IPS DF 4.7 (cell line): ENCODE results near the gene METTL26.

Experiments
- DNase-seq: peaks from one replicate; pipeline ENCODE4 v3.0.0-alpha.2; 2013; ENCODE audit warnings: low spot score; ENCODE audit errors: extremely low read depth

Gene METTL26

DNA sequence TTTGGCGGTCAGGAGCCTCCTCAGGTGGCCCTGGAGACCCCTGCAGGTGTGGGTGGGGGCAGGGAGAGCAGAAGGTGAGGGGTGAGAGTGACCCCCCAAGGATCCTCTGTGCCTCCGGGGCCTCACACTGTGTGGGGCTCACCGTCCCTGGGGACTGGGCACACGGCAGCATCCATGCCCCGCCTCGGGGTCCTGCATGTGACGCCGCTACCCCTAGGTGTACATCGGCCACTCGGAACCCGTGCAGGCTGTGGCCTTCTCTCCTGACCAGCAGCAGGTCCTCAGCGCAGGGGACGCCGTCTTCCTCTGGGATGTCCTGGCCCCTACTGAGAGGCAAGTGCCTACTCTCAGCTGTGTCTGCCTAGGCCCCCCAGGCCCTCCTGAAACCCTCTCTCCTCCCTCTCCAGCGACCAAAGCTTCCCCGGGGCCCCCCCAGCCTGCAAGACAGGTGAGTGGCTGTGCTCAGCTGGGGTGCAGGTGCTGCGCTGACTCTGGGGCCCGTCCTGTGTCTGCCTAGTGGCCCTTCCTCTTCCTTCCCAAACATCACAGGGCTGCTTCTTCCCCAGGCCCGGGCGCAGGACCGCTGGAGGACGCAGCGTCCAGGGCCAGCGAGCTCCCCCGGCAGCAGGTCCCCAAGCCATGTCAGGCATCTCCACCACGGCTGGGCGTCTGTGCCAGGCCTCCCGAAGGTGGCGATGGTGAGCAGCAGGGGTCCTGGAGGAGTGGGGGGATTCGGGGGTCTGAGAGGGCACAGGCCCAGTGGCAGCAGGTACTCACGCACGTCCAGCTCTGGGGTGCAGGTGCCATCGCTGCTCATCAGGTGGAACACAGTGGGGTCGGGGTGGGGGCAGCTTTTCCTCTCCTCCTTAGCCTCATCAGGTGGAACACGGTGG is 22.8 kb upstream of the METTL26 start:
- DNase-seq, result no peak

DNA sequence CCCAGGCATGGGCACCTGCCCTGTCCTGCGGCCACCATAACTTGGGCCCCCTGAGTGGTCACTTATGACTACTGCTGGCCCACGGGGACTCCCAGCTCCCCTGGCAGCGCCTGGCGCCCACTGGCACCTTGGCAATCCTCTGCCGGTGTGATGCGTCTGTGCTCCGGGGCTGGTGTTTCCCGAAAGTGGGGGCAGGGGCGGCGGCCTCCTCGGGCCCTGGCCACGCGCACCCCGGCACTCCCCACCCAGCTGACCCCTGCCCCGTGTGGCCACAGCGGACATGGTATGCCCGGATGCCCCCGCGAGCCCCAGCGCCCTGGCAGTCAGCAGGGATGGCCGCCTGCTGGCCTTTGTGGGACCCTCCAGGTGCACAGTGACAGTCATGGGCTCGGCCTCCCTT is 21.4 kb upstream of the METTL26 start:
- DNase-seq, result no peak

DNA sequence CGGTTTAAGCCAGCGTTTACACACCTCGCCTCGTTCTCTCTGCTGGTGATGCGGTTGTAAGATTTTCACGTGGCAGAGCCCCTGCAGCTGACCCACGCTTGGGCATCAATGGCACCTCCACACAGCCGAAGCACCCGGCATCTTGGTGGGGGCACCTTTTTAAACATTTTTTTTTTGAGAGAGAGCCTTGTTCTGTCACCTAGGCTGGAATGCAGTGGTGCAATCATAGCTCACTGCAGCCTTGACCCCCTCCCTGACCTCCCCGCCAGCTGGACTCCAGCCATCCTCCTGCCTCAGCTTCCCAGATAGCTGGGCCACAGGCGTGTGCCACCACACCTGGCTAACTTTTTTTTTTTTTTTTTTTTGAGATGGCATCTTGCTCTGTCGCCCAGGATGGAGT is 17.9 kb upstream of the METTL26 start:
- DNase-seq, result no peak

DNA sequence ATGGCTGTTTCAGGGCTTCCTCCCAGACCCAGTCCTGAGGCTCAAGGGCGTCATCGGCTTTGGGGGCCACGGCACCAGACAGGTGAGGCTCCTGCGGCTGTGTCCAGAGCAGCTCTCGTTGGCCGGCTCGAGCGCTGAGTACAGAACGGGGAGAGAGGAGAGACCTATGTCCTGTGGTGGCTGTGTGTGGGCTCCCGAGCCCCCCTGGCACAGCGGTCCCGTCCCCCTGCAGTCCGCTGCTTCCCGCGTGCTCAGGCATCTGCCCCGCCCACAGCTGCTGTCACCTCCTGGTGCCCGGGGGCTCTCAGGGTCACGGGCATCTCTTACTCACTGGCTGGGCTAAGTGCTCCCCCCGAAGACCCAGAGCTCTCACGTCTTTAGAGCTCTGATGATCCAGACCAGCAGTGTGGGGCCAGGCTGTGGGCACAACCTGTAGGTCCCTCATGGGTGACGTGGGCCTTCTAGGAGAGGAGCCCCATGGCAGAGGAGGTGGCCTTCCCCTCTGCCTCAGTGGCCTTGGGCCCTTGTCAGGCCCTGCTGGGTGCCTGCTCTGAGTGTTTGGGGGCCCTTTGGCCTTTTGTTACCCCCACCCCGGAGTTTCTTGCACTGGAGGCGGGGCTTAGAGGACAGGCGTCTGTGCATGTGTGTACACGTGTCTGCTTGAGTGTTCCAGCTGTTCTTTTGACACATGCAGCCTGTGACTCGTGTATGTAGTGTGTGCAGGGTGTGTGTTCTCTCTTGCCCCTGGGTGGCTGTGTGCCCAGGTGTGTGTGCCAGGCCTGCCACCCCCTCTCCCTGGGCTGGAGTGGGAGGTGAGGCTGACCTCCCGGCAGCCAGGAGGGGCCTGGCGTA is 16.6 kb upstream of the METTL26 start:
- no peak for DNase-seq

DNA sequence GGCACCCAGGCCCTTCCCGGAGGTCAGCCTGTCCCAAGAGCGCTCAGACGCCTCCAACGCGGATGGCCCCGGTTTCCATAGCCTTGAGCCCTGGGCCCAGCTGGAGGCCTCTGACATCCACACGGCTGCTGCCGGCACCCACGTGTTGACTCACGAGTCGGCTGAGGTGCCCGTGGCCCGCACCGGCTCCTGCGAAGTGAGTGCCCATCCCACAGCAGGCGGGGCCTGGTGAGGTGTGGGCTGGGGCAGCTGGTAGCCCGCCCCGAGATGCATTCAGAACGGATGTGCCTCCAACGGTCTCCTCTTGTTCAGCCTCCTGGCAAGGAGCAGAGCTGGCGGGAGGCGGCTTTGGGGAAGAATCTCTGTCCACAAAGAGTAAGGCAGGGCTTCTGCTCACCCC is 15.7 kb upstream of the METTL26 start:
- DNase-seq, result no peak

DNA sequence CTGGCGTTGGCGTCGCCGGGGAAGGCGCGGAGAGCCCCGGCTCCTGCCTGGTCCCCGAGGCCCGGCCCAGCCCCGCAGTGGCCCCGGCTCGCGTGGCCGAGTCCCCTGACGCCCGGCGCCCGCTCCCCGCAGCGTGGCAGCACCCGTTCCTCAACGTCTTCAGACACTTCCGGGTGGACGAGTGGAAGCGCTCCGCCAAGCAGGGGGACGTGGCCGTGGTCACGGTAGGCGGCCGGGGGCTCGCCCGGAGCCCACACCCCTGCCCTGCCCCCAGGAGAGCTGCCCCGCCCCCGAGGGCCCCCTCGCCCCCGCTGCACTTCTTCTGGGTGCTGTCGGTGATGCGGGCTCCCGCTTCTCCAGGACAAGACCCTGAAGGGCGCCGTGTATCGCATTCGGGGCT is 13.5 kb upstream of the METTL26 start:
- DNase-seq, result no peak

DNA sequence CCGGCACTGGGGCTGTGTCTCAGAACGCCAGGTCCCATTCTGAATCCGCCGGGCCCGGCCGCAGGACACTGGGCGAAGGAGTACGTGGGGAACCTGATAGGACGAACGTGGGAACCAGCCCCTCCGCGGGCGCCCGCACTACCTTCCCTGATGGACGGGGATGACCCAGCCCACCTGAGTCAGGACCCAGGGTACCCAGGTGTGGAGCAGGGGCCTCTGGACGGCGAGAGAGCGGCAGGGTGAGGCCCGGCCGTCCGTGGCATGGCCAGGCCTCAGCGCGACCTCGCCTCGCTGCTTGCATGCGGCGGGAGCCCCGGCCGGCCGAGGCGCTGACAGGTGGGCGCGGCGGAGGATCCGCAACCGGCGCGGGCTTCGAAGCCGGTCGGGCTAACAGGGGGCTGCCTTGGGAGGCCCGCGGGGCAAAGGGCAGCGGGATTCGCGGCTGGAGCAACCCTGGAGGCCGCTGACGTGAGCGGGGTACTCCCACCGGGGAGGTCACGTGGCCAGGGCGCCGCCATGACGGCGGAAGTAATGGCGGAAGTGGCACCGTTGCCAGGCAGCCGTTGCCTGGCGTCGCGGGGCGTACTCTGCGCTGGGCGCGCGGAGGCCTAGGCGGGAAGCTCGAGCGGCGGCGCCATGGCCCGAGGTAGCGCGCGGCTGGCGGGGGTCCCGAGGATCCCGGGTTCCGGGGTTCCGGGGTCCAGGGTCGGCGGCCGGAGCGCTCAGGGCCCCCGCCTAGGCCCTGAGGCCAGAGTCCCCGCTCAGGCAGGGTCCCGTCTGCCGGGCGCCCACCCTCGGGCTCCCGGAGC is 12.9 kb upstream of the METTL26 start, which contains the start of gene WDR90:
TSS of gene WDR90 (plus strand) at position 585 of the 809 bp plus-strand sequence. CDS start at position 637, 52 bp downstream.
- DNase-seq, result no peak

DNA sequence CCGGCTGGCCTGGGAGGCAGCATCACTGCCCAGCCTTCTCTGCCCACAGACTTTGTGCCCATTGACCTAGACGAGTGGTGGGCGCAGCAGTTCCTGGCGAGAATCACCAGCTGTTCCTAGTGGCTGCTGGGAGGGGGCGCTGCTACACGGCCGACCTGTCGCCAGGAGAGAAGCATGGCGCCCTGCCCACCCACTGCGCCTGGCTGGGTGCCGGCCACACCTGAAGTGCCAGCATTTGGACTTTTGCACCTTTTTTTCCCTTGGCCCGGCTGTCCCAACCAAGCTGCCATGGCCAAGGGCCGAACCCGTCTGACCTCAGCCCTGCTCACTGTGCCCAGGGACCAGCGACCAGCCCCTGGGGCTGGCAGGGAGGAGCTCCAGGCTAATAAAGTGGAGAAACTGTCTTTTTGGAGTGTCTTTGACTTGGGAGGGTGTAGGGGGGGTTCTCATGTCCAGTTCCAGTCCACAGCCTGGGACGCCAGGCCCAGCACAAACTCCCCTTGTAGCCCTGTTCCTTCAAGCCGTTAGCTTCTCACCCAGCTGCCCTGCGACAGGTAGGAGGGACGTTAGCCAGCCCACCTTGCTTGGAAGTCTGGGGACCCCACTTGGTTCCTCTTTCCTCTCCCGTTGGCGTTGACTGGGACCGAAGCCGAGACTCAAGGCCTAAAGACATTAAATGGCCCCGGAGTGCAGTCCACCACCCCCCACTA is 12.1 kb upstream of the METTL26 start:
- no peak for DNase-seq

DNA sequence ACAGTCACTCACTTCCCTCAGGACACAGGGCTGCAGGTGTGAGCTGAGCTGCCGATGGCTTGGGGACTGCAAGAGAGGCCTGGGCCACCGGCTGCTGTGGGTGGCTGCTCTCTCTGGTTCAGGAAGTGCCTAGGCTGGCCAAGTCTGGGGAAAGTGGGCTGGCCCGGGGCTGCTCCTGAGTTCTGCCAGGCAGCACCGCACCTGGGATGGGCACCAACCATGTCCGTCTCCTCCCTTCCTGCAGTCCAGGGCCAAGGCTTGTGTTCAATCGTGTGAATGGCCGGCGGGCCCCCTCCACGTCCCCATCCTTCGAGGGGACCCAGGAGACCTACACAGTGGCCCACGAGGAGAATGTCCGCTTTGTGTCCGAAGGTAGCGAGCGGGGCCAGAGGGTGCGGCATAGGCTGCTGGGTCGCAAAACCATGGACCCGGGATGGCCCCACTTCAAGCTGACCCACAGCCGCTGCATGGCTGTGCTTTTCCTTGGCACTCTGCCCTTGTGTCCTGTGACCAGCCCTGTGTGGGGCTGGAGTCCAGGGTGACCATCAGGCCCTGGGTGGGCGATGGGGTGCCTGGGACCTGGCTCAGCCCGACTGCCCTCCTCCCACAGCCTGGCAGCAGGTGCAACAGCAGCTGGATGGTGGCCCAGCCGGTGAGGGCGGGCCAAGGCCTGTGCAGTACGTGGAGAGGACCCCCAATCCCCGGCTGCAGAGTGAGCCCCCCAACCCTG is 11.2 kb upstream of the METTL26 start:
- no peak for DNase-seq

DNA sequence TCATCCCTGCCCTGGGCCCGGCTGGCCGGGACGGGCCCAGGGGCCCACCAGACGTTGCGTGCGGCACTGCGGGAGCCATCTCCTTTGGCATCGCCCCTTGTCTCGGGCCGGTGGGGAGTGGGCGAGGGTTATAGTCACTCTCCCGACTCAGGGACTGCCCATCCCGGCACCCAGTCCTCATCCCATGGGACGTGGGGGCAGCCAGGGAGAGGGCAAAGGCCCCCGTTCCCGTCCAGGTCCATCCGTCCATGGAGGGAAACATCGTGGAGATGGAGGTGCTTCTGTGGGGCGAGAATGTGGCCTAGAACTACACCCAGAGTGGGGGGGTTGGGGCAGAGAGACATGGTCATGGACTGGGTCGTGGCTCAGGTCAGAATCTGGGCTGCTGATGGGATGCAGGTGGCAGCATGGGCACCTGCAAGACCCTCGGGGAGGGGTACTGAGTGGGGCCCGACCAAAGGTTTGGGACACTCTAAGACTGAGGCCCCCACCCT is 10.6 kb upstream of the METTL26 start:
- DNase-seq, result no peak

DNA sequence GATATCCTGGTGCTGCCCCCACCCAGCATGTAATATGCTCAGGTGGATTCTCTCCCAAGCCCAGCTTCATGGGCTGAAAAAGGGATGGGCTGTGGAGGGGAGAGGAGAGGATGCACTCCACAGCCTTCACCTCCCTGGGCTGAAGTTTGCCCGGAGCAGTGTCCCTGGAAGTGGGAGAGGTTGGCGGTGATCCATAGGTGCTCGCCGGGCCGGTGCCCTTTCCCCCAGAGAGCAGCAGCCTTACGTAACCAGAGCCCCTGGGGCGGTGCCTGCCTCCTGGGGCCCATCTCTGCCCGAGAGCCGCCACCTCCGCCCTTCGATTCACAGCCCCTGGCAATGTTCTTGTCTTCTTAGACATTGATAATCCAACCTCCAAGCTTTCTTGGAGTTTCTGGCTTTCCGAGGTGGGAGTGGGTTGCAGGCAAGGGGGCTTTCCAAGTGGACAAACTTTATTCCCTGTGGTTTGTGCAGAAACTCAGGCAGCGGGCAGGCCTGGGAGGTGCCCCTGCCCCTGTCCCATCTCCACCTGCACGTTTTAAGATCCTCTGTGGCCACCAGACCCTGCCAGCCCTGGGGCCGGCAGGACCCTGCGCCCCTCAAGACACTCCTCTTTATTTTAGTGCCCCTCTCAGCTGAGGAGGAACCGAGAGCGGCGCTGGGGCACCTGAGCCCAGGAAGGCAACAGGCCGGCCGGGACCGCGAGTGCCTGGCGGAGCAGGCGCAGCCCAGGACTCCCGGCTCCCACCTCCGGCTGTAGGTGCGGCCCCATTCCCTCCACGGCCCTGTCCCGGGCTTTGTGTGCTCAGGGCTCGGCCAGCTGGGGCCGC is 10.0 kb upstream of the METTL26 start:
- no peak for DNase-seq

DNA sequence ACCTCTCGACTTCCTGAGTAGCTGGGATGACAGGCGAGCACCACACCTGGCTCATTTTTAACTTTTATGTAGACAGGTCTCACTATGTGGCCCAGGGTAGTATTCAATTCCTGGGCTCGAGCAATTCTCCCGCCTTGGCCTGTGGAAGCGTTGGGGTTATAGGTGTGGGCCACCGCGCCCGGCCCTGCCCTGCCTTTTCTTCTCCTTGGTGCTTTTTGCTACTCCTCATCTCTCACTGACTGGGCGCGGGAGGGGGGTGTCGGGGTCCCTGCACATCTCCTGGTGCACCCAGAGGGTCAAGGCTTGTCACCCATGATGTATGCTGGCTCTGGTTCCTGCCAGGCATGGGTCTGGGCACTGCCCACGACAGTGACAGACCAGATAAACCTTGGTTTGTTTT is 8.5 kb upstream of the METTL26 start:
- no peak for DNase-seq

DNA sequence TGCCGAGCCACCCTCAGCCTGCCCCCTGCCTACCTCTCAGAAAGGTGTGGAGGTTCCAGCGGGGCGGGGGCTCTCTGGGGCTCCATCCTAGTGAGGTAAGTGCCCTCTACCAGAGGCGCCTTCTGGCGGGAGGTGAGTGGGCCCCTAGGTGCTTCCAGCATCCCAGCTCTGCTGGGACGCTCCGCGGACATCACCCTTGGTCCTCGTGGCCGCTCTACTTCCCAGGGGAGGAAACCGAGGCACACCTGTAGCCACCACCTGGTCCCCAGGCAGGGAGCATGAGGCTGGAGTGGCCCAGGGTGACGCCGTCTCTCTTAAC is 6.9 kb upstream of the METTL26 start:
- DNase-seq, result no peak

DNA sequence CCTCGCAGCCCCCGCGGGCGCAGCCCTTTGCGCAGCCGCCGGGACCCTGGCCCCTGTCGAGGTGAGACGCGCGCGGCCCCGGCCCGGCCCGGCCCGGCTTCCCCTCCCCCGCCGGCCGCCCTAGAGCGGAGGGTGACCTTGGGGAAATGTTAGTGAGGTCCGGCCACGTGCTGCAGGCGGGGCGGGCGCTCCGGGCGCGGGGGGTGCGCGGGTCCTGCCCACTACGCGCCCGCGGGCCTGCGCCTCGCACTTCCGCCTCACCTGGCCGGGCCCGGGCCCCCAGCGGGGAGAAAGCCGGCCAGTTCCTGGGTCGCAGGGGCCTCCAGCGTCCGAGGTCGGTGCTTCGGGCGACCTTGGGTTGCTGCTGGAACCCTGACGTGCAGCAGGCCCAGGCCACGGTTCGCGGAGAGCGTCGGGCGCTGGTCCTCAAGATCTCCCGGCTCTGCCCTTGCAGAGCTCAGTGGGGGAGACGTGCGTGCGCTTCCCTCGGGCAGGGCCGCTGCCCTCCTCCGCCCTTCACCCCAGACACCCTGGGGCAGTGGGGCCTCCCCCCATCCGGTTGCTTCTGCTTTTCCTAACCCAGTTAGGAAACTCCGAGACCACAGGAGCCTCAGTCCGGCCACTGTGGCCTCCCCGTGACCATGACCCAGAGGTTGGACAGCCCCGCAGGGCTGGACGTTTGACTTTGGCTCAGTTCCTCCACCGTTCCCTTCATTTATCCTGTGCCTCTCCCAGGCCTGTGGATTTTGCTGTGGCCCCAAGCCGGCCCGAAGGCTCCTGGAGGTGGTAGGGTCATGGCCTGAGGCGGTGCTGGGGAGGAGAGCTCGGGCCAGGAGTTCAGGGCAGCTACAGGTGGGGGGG is 6.3 kb upstream of the METTL26 start:
- no peak for DNase-seq

DNA sequence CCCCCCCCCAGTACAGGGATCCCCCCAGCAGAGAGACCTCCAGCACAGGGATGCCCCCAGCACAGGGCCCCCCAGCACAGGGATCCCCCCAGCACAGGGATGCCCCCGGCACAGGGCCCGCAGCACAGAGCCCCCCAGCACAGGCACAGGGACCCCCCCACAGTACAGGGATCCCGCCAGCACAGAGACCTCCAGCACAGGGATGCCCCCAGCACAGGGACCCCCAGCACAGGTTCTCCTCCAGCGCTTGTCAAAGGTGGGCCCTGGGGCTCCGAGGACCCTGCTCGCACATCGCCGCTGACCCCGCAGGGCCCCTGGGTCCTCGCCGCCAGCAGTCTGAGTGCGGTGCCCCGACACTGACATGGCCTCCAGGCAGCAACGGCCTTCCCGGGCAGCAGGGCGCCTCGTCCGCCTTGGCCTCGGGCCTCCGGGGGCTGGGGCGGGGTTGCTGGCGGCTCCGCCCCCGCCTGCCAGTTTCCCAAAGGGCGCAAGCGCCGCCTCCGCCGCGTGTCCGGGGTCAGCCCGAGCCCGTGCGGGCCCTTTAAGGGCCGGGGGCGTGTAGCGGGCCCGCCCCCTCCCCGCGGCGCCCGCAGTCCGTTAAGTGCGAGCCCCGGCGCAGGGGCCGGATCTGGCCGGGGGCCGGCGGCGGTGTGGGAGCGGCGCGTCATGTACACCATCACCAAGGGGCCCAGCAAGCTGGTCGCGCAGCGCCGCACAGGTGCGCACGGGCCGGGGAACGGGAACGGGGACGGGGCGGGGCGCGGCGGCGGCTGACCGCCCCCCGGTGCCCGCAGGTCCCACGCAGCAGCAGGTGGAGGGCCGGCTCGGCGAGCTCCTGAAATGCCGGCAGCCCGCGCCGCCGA is 5.5 kb upstream of the METTL26 start, which contains the start of gene MCRIP2:
TSS of gene MCRIP2 (plus strand) at position 503 of the 863 bp plus-strand sequence. CDS start at position 667, 164 bp downstream.
- DNase-seq, result no peak

DNA sequence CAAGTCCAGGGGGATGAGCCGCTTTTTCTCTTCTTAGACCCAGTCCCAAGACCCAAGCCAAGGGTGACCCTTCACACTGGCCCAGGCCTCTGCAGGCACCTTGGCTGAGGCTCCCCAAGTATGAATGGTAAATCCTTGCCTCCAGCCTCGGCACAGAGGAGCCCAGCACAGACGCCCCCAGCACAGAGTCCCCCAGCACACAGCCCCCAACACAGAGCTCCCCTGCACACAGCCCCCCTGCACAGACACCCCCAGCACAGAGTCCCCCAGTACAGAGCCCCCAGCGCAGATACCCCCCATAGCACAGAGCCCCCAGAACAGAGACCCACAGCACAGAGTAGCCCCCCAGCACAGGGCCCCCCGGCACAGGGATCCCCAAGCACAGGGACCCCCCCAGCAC is 4.5 kb upstream of the METTL26 start:
- DNase-seq, result no peak

DNA sequence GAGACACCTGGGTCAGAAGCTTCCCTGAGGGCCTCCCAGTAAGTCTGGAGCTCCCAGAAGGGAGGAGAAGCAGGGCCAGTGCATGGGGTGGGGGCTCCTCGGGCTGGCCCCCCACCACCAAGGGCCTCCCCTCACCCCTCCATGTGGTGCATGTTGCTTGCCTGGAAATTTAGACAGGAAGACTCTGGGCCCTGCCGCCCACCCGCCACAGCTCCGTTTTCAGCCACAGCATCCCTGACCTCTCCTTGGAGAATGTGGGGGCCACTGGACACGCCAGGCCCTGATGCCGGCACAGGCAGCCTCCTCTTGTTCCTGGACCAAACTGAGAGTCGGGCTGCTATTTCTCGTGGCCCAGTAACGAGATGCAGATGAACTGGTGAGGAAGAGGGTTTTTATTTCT is 2.7 kb upstream of the METTL26 start:
- DNase-seq, result no peak
